Loucy (cell line): ENCODE data around the gene PNPLA2.

Source experiments
- H2AFZ ChIP-seq: fragments of 200-600 bp; sonication (generic); 2 replicates; pipeline ENCODE4 v1.6.0; 2016; ENCODE audit warnings: antibody characterized with exemption, mild to moderate bottlenecking, low read length, moderate library complexity
- H3F3A ChIP-seq: fragments of 200-600 bp; 2 replicates; pipeline ENCODE4 v1.6.0; 2016; ENCODE audit warnings: antibody characterized with exemption, low read depth, mild to moderate bottlenecking
- H3K27me3 ChIP-seq: fragments of 200-600 bp; sonication (generic); 2 replicates; pipeline ENCODE4 v1.6.1; 2014; ENCODE audit warnings: low read length, mild to moderate bottlenecking; ENCODE audit not compliant: insufficient read depth, poor library complexity, severe bottlenecking
- H3K36me3 ChIP-seq: fragments of 200-600 bp; sonication (generic); 2 replicates; pipeline ENCODE4 v1.6.1; 2016; ENCODE audit warnings: low read length; ENCODE audit not compliant: insufficient read depth
- H3K4me1 ChIP-seq: fragments of 200-600 bp; sonication (generic); 2 replicates; pipeline ENCODE4 v1.5.1; 2014; ENCODE audit warnings: low read length, mild to moderate bottlenecking; ENCODE audit not compliant: insufficient read depth, poor library complexity, severe bottlenecking
- H3K4me2 ChIP-seq: fragments of 200-600 bp; sonication (generic); 2 replicates; pipeline ENCODE4 v1.6.0; 2014; ENCODE audit warnings: antibody characterized with exemption, low read length, low read depth, mild to moderate bottlenecking; ENCODE audit not compliant: poor library complexity, severe bottlenecking
- H3K4me3 ChIP-seq: fragments of 200-600 bp; sonication (generic); 2 replicates; pipeline ENCODE4 v1.5.1; 2014; ENCODE audit warnings: low read length, mild to moderate bottlenecking, mixed read lengths; ENCODE audit not compliant: poor library complexity, severe bottlenecking
- H3K79me2 ChIP-seq: fragments of 200-600 bp; sonication (generic); 2 replicates; pipeline ENCODE4 v1.6.1; 2014; ENCODE audit warnings: low read length; ENCODE audit not compliant: insufficient read depth
- H3K9ac ChIP-seq: fragments of 200-600 bp; sonication (generic); 2 replicates; pipeline ENCODE4 v1.6.0; 2014; ENCODE audit warnings: mild to moderate bottlenecking, low read depth, low read length, moderate library complexity; ENCODE audit not compliant: poor library complexity, severe bottlenecking
- H3K9me2 ChIP-seq: fragments of 200-600 bp; sonication (generic); replicated peaks from 2 replicates; pipeline ENCODE4 v1.6.1; 2016; ENCODE audit warnings: low read depth, low read length, mixed read lengths
- H3K9me3 ChIP-seq: fragments of 200-600 bp; sonication (generic); 2 replicates; pipeline ENCODE4 v1.6.1; 2014; ENCODE audit warnings: mild to moderate bottlenecking, antibody characterized with exemption, low read length, low read depth; ENCODE audit not compliant: insufficient read depth
- H4K20me1 ChIP-seq: fragments of 200-600 bp; sonication (generic); 2 replicates; pipeline ENCODE4 v1.6.0; 2014; ENCODE audit warnings: antibody characterized with exemption, low read length, mild to moderate bottlenecking; ENCODE audit not compliant: insufficient read depth, poor library complexity, severe bottlenecking
- CTCF ChIP-seq: fragments of 200-600 bp; sonication (generic); conservative IDR thresholded peaks from 2 replicates; pipeline ENCODE4 v1.5.1; 2014; ENCODE audit warnings: mild to moderate bottlenecking, antibody characterized with exemption, low read length
- EZH2phosphoT487 ChIP-seq: fragments of 200-600 bp; IDR thresholded peaks from 2 replicates; pipeline ENCODE4 v1.6.1; 2018; ENCODE audit warnings: antibody characterized with exemption, mild to moderate bottlenecking, moderate library complexity, borderline replicate concordance

PNPLA2 gene

GRCh38 chr11:853682-854448, 35.2 kb downstream of the PNPLA2 start:
- Histone ChIP-seq H3K9me2 (no peaks in the 10 kb centered on the region), H3K27me3 (no peaks in the 10 kb centered on the region), H3K4me1 (no peaks in the 10 kb centered on the region), H3K9ac (no peak overlapping the region), H3K4me3 (no peak overlapping the region), H3F3A (no peaks in the 10 kb centered on the region), H4K20me1 (no peaks in the 10 kb centered on the region), H3K9me3 (no peaks in the 10 kb centered on the region), H3K36me3 (no peaks in the 10 kb centered on the region), H2AFZ (no peak overlapping the region), H3K4me2 (no peak overlapping the region), H3K79me2 (no peaks in the 10 kb centered on the region)
- TF ChIP-seq EZH2phosphoT487 (no peak), CTCF (no peak)

GRCh38 chr11:854601-855329, 36.1 kb downstream of the PNPLA2 start:
- Histone ChIP-seq H4K20me1 (no peaks in the 10 kb centered on the region), H3K4me3 (no peak overlapping the region), H3K4me1 (peaks cover under 1% of the 10 kb centered on the region), H3K79me2 (no peaks in the 10 kb centered on the region), H3K27me3 (no peaks in the 10 kb centered on the region), H3F3A (no peaks in the 10 kb centered on the region), H3K36me3 (no peaks in the 10 kb centered on the region), H3K9me3 (no peaks in the 10 kb centered on the region), H3K9ac (no peak overlapping the region), H3K9me2 (no peaks in the 10 kb centered on the region), H3K4me2 (no peak overlapping the region), H2AFZ (no peak overlapping the region)
- TF ChIP-seq EZH2phosphoT487 = no peak
- TF ChIP-seq CTCF = no peak

GRCh38 chr11:855330-855674, 36.6 kb downstream of the PNPLA2 start:
- no peaks in the 10 kb centered on the region for H3K79me2 ChIP-seq
- no peak overlapping the region for H3K4me3 ChIP-seq
- H3K4me1 ChIP-seq = peaks cover 3% of the 10 kb centered on the region
- no peak overlapping the region for H3K4me2 ChIP-seq
- H3K36me3 ChIP-seq = no peaks in the 10 kb centered on the region
- H3K9ac ChIP-seq = no peak overlapping the region
- no peaks in the 10 kb centered on the region for H3K9me2 ChIP-seq
- H3F3A ChIP-seq = no peaks in the 10 kb centered on the region
- H3K9me3 ChIP-seq = no peaks in the 10 kb centered on the region
- no peak for TF ChIP-seq EZH2phosphoT487
- no peak overlapping the region for H2AFZ ChIP-seq
- no peaks in the 10 kb centered on the region for H3K27me3 ChIP-seq
- no peaks in the 10 kb centered on the region for H4K20me1 ChIP-seq
